Activated CD8-positive, alpha-beta T cell treated with anti-CD3 and anti-CD28 coated beads, Interleukin-2, amount 10 ng/mL, durations not matched to agents 7 days and 5 days (primary cell): Measurements from ENCODE around the gene C10orf71. TPM values are rescaled to one million over a fixed set of nuclear protein-coding genes. Genes with fewer than 3 reads are reported as not detected.

Experiments
- ATAC-seq: fragments of 150-1000 bp; cut with Tn5 transposase; one replicate; pipeline ENCODE4 v1.10.0; 2021; ENCODE audit warnings: moderate library complexity
- CTCF ChIA-PET: fragments of 350-600 bp; sonication (Branson Sonifier 250); formaldehyde crosslinking; loops from one replicate; lab custom pipeline; 2021; ENCODE audit warnings: antibody characterized with exemption; lab: Charles Lee
- POLR2A ChIA-PET: fragments of 350-600 bp; sonication (Branson Sonifier 250); formaldehyde crosslinking; loops from one replicate; lab custom pipeline; 2021; ENCODE audit warnings: antibody characterized with exemption; lab: Charles Lee
- DNase-seq: peaks from one replicate; pipeline ENCODE4 v3.0.0-alpha.2; 2020
- H3K27ac Mint-ChIP-seq: one replicate; pipeline ENCODE4 v1.8.0; 2021; ENCODE audit warnings: mild to moderate bottlenecking, mixed read lengths
- H3K27me3 Mint-ChIP-seq: one replicate; pipeline ENCODE4 v1.8.0; 2021; ENCODE audit warnings: low read depth, mixed read lengths
- H3K36me3 Mint-ChIP-seq: one replicate; pipeline ENCODE4 v1.8.0; 2021; ENCODE audit warnings: low read depth, mixed read lengths
- H3K4me1 Mint-ChIP-seq: one replicate; pipeline ENCODE4 v1.8.0; 2021; ENCODE audit warnings: low read depth, mixed read lengths
- H3K4me3 Mint-ChIP-seq: one replicate; pipeline ENCODE4 v1.8.0; 2021; ENCODE audit warnings: mild to moderate bottlenecking, mixed read lengths
- H3K9me3 Mint-ChIP-seq: one replicate; pipeline ENCODE4 v1.8.0; 2022; ENCODE audit warnings: mixed read lengths; ENCODE audit not compliant: insufficient read depth
- total RNA-seq, 2 experiments: library from RNA; stranded (reverse); gene quantifications; one replicate each; pipeline ENCODE4 v1.2.3, GENCODE V29; 2021

The C10orf71 gene
- total RNA-seq, 2 experiments from 2014 or later: not detected

- CTCF ChIA-PET: no interaction called here
- H3K27me3 Mint-ChIP-seq: peaks cover 3% of the 10 kb centered on the region
Measured at GRCh38 chr10:49277973-49278372, 21.0 kb upstream of the C10orf71 start.

GRCh38 chr10:49278497-49278981 is 20.4 kb upstream of the C10orf71 start:
- Mint-ChIP-seq H3K27ac (no peak overlapping the region), H3K27me3 (peaks cover 3% of the 10 kb centered on the region), H3K4me1 (peaks cover 19% of the 10 kb centered on the region), H3K36me3 (no peaks in the 10 kb centered on the region), H3K4me3 (no peak overlapping the region), H3K9me3 (no peaks in the 10 kb centered on the region)
- ChIA-PET CTCF (no interaction called here), POLR2A (no interaction called here)
- ATAC-seq (no peak), DNase-seq (no peak)

More at GRCh38 chr10:49277973-49278372, 21.0 kb upstream of the C10orf71 start:
- Mint-ChIP-seq H3K36me3 (no peaks in the 10 kb centered on the region), H3K4me1 (peaks cover 24% of the 10 kb centered on the region), H3K9me3 (no peaks in the 10 kb centered on the region), H3K27ac (no peak overlapping the region), H3K4me3 (no peak overlapping the region)
- POLR2A ChIA-PET: no interaction called here
- no peak for DNase-seq
- no peak for ATAC-seq

- no peak for DNase-seq
- H3K4me1 Mint-ChIP-seq: peaks cover 17% of the 10 kb centered on the region
- H3K27me3 Mint-ChIP-seq: peaks cover 3% of the 10 kb centered on the region
- H3K9me3 Mint-ChIP-seq: no peaks in the 10 kb centered on the region
- no peak overlapping the region for H3K27ac Mint-ChIP-seq
- POLR2A ChIA-PET: no interaction called here
- ATAC-seq: no peak
- CTCF ChIA-PET: no interaction called here
- H3K36me3 Mint-ChIP-seq: no peaks in the 10 kb centered on the region
- no peak overlapping the region for H3K4me3 Mint-ChIP-seq
Measured at GRCh38 chr10:49279015-49279880, 19.7 kb upstream of the C10orf71 start.

- Mint-ChIP-seq H3K36me3 (no peaks in the 10 kb centered on the region), H3K4me1 (peaks cover 18% of the 10 kb centered on the region), H3K9me3 (no peaks in the 10 kb centered on the region), H3K27ac (no peak overlapping the region), H3K27me3 (peaks cover 3% of the 10 kb centered on the region), H3K4me3 (no peak overlapping the region)
- DNase-seq (peak; percentile 41), ATAC-seq (peak; percentile 65)
- CTCF ChIA-PET: no interaction called here
- POLR2A ChIA-PET: no interaction called here
Measured at GRCh38 chr10:49280001-49280408, 19.0 kb upstream of the C10orf71 start.

- Mint-ChIP-seq H3K27me3 (peaks cover 3% of the 10 kb centered on the region), H3K36me3 (no peaks in the 10 kb centered on the region), H3K4me1 (peaks cover 21% of the 10 kb centered on the region), H3K27ac (no peak overlapping the region), H3K4me3 (no peak overlapping the region), H3K9me3 (no peaks in the 10 kb centered on the region)
- DNase-seq (no peak), ATAC-seq (no peak)
- ChIA-PET CTCF (interaction anchor here (1.6 kb wide), 1 partner anchor 15 kb away, joined by 6 read pairs; no protein-coding TSS in a partner anchor), POLR2A (no interaction called here)
Measured at GRCh38 chr10:49281461-49281860, 17.5 kb upstream of the C10orf71 start.

GRCh38 chr10:49282306-49282705 is 16.7 kb upstream of the C10orf71 start:
- Mint-ChIP-seq H3K4me1 (peaks cover 21% of the 10 kb centered on the region), H3K27ac (no peak overlapping the region), H3K27me3 (peaks cover 3% of the 10 kb centered on the region), H3K36me3 (no peaks in the 10 kb centered on the region), H3K9me3 (no peaks in the 10 kb centered on the region), H3K4me3 (no peak overlapping the region)
- POLR2A ChIA-PET: no interaction called here
- ATAC-seq (no peak), DNase-seq (no peak)
- CTCF ChIA-PET: interaction anchor here (1.6 kb wide), 1 partner anchor 14 kb away, joined by 6 read pairs; no protein-coding TSS in a partner anchor

- ATAC-seq (no peak), DNase-seq (no peak)
- Mint-ChIP-seq H3K4me1 (peaks cover 21% of the 10 kb centered on the region), H3K27me3 (peaks cover 4% of the 10 kb centered on the region), H3K9me3 (no peaks in the 10 kb centered on the region), H3K36me3 (no peaks in the 10 kb centered on the region), H3K4me3 (no peak overlapping the region), H3K27ac (no peak overlapping the region)
- ChIA-PET POLR2A (no interaction called here), CTCF (interaction anchor here (1.6 kb wide), 1 partner anchor 13 kb away, joined by 6 read pairs; no protein-coding TSS in a partner anchor)
Measured at GRCh38 chr10:49282879-49283341, 16.1 kb upstream of the C10orf71 start.

GRCh38 chr10:49283491-49283890 is 15.5 kb upstream of the C10orf71 start:
- no peaks in the 10 kb centered on the region for H3K36me3 Mint-ChIP-seq
- H3K27me3 Mint-ChIP-seq: peaks cover 4% of the 10 kb centered on the region
- peaks cover 21% of the 10 kb centered on the region for H3K4me1 Mint-ChIP-seq
- H3K4me3 Mint-ChIP-seq: no peak overlapping the region
- no peak overlapping the region for H3K27ac Mint-ChIP-seq
- DNase-seq (no peak), ATAC-seq (no peak)
- ChIA-PET POLR2A (no interaction called here), CTCF (no interaction called here)
- no peaks in the 10 kb centered on the region for H3K9me3 Mint-ChIP-seq

GRCh38 chr10:49284356-49284755 is 14.6 kb upstream of the C10orf71 start:
- POLR2A ChIA-PET: no interaction called here
- H3K4me1 Mint-ChIP-seq: peaks cover 18% of the 10 kb centered on the region
- CTCF ChIA-PET: no interaction called here

GRCh38 chr10:49285232-49285631 is 13.7 kb upstream of the C10orf71 start:
- peaks cover 10% of the 10 kb centered on the region for H3K4me1 Mint-ChIP-seq
- ATAC-seq (no peak), DNase-seq (no peak)
- CTCF ChIA-PET: no interaction called here
- POLR2A ChIA-PET: no interaction called here
- H3K9me3 Mint-ChIP-seq: no peaks in the 10 kb centered on the region
- no peak overlapping the region for H3K4me3 Mint-ChIP-seq
- H3K27ac Mint-ChIP-seq: no peak overlapping the region
- H3K36me3 Mint-ChIP-seq: no peaks in the 10 kb centered on the region
- peaks cover 7% of the 10 kb centered on the region for H3K27me3 Mint-ChIP-seq

More at GRCh38 chr10:49284356-49284755, 14.6 kb upstream of the C10orf71 start:
- Mint-ChIP-seq H3K36me3 (no peaks in the 10 kb centered on the region), H3K27me3 (peaks cover 2% of the 10 kb centered on the region), H3K27ac (no peak overlapping the region), H3K4me3 (no peak overlapping the region), H3K9me3 (no peaks in the 10 kb centered on the region)
- ATAC-seq (no peak), DNase-seq (no peak)

- H3K4me3 Mint-ChIP-seq: no peak overlapping the region
- CTCF ChIA-PET: interaction anchor here (1.3 kb wide), 1 partner anchor 629 kb away, joined by 3 read pairs; no protein-coding TSS in a partner anchor
- no peak overlapping the region for H3K27ac Mint-ChIP-seq
- H3K27me3 Mint-ChIP-seq: peaks cover 10% of the 10 kb centered on the region
- POLR2A ChIA-PET: no interaction called here
- H3K9me3 Mint-ChIP-seq: no peaks in the 10 kb centered on the region
- DNase-seq (no peak), ATAC-seq (no peak)
- H3K36me3 Mint-ChIP-seq: no peaks in the 10 kb centered on the region
- peaks cover 5% of the 10 kb centered on the region for H3K4me1 Mint-ChIP-seq
Measured at GRCh38 chr10:49286686-49287085, 12.3 kb upstream of the C10orf71 start.
